ENCODE measurements around the gene PHF21A.

The PHF21A gene

GRCh38 chr11:45892856-45893255, 228.4 kb downstream of the PHF21A start:
- H3K9ac ChIP-seq (ENCODE audit: low read length) = no peak overlapping the region
- no peaks in the 10 kb centered on the region for H3K4me1 ChIP-seq (ENCODE audit: low read length)
- H3K27ac ChIP-seq (ENCODE audit: low read length) = no peak overlapping the region
- H4K20me1 ChIP-seq (ENCODE audit: insufficient read depth, low read length) = no peaks in the 10 kb centered on the region
- H3K27me3 ChIP-seq (ENCODE audit: low read depth, low read length) = no peaks in the 10 kb centered on the region
- H2AFZ ChIP-seq (ENCODE audit: low read depth, low read length) = no peak overlapping the region
- no peak overlapping the region for H3K4me3 ChIP-seq (ENCODE audit: low read length)
- TF ChIP-seq EZH2phosphoT487 (IDR thresholded peaks at IDR 0.05; ENCODE audit: low read depth) (no peak), CTCF (IDR thresholded peaks at IDR 0.05; ENCODE audit: low read depth, low read length) (no peak)
- no peak overlapping the region for H3K4me2 ChIP-seq (ENCODE audit: low read length)
- no peaks in the 10 kb centered on the region for H3K36me3 ChIP-seq (replicated peaks; ENCODE audit: low read depth, low read length)
- H3K9me3 ChIP-seq (ENCODE audit: insufficient read depth, low read length) = no peaks in the 10 kb centered on the region
- no peaks in the 10 kb centered on the region for H3K79me2 ChIP-seq (ENCODE audit: low read length)

- H2AFZ ChIP-seq (ENCODE audit: low read depth, low read length) = no peak overlapping the region
- no peaks in the 10 kb centered on the region for H3K9me3 ChIP-seq (ENCODE audit: insufficient read depth, low read length)
- TF ChIP-seq EZH2phosphoT487 (IDR thresholded peaks at IDR 0.05; ENCODE audit: low read depth) (no peak), CTCF (IDR thresholded peaks at IDR 0.05; ENCODE audit: low read depth, low read length) (no peak)
These were observed 230.2 kb downstream of the PHF21A start for GRCh38 chr11:45890886-45891550.

GRCh38 chr11:45889966-45890365, 231.3 kb downstream of the PHF21A start:
- Histone ChIP-seq H2AFZ (ENCODE audit: low read depth, low read length) (no peak overlapping the region), H4K20me1 (ENCODE audit: insufficient read depth, low read length) (peaks cover 6% of the 10 kb centered on the region), H3K27me3 (ENCODE audit: low read depth, low read length) (no peaks in the 10 kb centered on the region), H3K27ac (ENCODE audit: low read length) (no peak overlapping the region), H3K79me2 (ENCODE audit: low read length) (no peaks in the 10 kb centered on the region), H3K9me3 (ENCODE audit: insufficient read depth, low read length) (no peaks in the 10 kb centered on the region), H3K36me3 (replicated peaks; ENCODE audit: low read depth, low read length) (no peaks in the 10 kb centered on the region), H3K4me1 (ENCODE audit: low read length) (no peaks in the 10 kb centered on the region), H3K9ac (ENCODE audit: low read length) (no peak overlapping the region), H3K4me3 (ENCODE audit: low read length) (no peak overlapping the region), H3K4me2 (ENCODE audit: low read length) (no peak overlapping the region)
- TF ChIP-seq EZH2phosphoT487 (IDR thresholded peaks at IDR 0.05; ENCODE audit: low read depth) (no peak), CTCF (IDR thresholded peaks at IDR 0.05; ENCODE audit: low read depth, low read length) (no peak)

More at GRCh38 chr11:45890886-45891550, 230.2 kb downstream of the PHF21A start:
- Histone ChIP-seq H3K27me3 (ENCODE audit: low read depth, low read length) (no peaks in the 10 kb centered on the region), H3K27ac (ENCODE audit: low read length) (no peak overlapping the region), H3K4me2 (ENCODE audit: low read length) (no peak overlapping the region), H3K79me2 (ENCODE audit: low read length) (no peaks in the 10 kb centered on the region), H3K36me3 (replicated peaks; ENCODE audit: low read depth, low read length) (no peaks in the 10 kb centered on the region), H3K9ac (ENCODE audit: low read length) (no peak overlapping the region), H3K4me1 (ENCODE audit: low read length) (no peaks in the 10 kb centered on the region), H3K4me3 (ENCODE audit: low read length) (no peak overlapping the region), H4K20me1 (ENCODE audit: insufficient read depth, low read length) (peaks cover 3% of the 10 kb centered on the region; the same call in 1 of the 2 replicates)

GRCh38 chr11:45889555-45889954, 231.7 kb downstream of the PHF21A start:
- Histone ChIP-seq H3K36me3 (replicated peaks; ENCODE audit: low read depth, low read length) (no peaks in the 10 kb centered on the region), H2AFZ (ENCODE audit: low read depth, low read length) (no peak overlapping the region), H3K9me3 (ENCODE audit: insufficient read depth, low read length) (no peaks in the 10 kb centered on the region), H3K9ac (ENCODE audit: low read length) (no peak overlapping the region), H3K4me1 (ENCODE audit: low read length) (no peaks in the 10 kb centered on the region), H3K4me2 (ENCODE audit: low read length) (no peak overlapping the region), H3K27me3 (ENCODE audit: low read depth, low read length) (no peaks in the 10 kb centered on the region), H4K20me1 (ENCODE audit: insufficient read depth, low read length) (peaks cover 10% of the 10 kb centered on the region), H3K79me2 (ENCODE audit: low read length) (no peaks in the 10 kb centered on the region), H3K27ac (ENCODE audit: low read length) (no peak overlapping the region), H3K4me3 (ENCODE audit: low read length) (no peak overlapping the region)
- no peak for TF ChIP-seq CTCF (IDR thresholded peaks at IDR 0.05; ENCODE audit: low read depth, low read length)
- TF ChIP-seq EZH2phosphoT487 (IDR thresholded peaks at IDR 0.05; ENCODE audit: low read depth) = no peak

Measured in OCI-LY3 (cell line).